ENCODE results near the gene GADD45G.

Gene GADD45G

DNA sequence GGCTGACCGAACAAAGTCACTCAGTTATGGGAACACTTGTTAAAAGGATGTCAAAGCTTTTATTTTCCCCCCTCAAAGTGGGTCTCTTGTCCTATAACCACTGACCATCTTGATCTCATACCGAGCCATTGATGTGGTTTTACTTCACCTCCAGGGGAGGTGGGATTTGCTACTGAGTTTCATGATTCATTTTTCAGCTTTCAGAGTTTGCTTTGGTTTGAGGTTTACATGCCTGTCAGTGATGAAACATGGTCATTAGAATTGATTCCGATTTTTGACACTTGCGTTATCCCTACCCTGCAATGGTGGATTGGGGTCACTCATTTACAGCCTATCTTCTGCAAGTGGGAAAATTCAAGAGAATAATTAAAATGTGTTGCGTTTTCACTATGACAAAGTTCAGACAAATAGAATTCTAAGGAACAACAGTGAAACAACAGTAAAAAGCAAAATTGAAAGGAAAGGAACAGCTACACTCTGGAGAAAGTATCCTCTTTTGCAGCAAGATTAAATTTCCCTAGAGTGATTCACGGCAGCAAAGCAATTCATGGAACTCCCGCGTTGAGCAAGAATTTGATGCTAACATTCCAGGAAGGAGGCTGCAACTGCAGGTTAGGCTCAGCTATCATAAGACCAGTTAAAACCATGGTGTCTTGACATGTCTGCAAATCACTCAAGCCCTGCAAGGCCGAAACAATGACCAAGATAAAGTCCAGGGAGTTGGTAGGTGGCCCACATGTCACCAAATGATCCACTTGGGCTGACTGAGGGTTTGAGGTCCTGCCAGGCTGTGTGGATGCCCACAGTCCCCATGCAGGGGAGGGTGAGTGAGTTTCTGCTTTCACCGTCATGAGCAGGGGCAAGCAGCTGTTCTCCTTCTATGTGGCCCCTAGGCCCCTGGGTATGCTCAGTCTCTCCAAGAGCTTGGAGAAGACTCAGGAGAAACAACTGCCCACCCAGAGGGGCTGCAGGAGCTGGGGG is 9.4 kb downstream of the GADD45G start:
- Histone ChIP-seq H3K4me2 (no peak overlapping the region), H3K27me3 (no peaks in the 10 kb centered on the region), H3K27ac (no peak overlapping the region), H3K36me3 (no peaks in the 10 kb centered on the region), H4K20me1 (no peaks in the 10 kb centered on the region), H3K4me1 (peaks cover 0 to 13% (median 0%) of the 10 kb centered on the region in 10 experiments; a peak in 3 of 20 replicates), H3K4me3 (no peak overlapping the region), H3K9me3 (replicated peaks in 1 of 11) (peaks cover 0 to 18% (median 12%) of the 10 kb centered on the region in 11 experiments; a peak in 14 of 22 replicates), H3K9ac (no peak overlapping the region)
- TF ChIP-seq Cebpa-rat (IDR thresholded peaks at IDR 0.05): no peak

DNA sequence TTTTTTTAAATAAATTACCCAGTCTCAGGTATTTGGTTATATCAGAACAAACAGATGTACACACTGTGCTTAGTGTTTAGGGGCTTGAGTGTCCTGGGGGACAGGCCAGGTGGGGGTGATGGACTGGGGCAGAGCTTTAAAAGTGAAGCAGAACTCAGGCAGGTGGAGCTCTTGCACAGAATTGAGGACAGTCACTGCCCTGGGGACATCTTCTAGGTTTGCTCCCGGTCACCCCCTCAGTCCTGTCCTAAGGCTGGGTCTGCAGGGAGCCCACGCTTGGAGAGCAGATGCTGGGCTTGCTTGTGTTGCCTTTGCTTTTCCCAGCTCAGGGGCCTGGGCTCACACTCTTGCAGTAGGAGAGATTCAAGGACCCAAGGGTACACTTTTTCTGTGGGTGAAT is 10.8 kb downstream of the GADD45G start:
- Histone ChIP-seq H3K36me3 (no peaks in the 10 kb centered on the region), H3K4me3 (no peak overlapping the region)

GRCh38 chr9:89616411-89616810 is 11.6 kb downstream of the GADD45G start:
- Histone ChIP-seq H3K36me3 (no peaks in the 10 kb centered on the region), H4K20me1 (no peaks in the 10 kb centered on the region), H3K27me3 (no peaks in the 10 kb centered on the region), H3K4me3 (no peak overlapping the region), H3K4me2 (no peak overlapping the region), H3K9ac (no peak overlapping the region), H3K27ac (no peak overlapping the region), H3K9me3 (replicated peaks in 1 of 11) (peaks cover 0 to 17% (median 12%) of the 10 kb centered on the region in 11 experiments; a peak in 14 of 22 replicates), H3K4me1 (peaks cover 0 to 31% (median 9%) of the 10 kb centered on the region in 10 experiments; a peak in 12 of 20 replicates)
- no peak for TF ChIP-seq Cebpa-rat (IDR thresholded peaks at IDR 0.05)

More for the DNA sequence above, 10.8 kb downstream of the GADD45G start:
- Histone ChIP-seq H3K27ac (no peak overlapping the region), H4K20me1 (no peaks in the 10 kb centered on the region), H3K9me3 (replicated peaks in 1 of 11) (peaks cover 0 to 18% (median 12%) of the 10 kb centered on the region in 11 experiments; a peak in 14 of 22 replicates), H3K4me2 (no peak overlapping the region), H3K9ac (no peak overlapping the region), H3K27me3 (no peaks in the 10 kb centered on the region), H3K4me1 (peaks cover 0 to 26% (median 9%) of the 10 kb centered on the region in 10 experiments; a peak in 10 of 20 replicates)
- no peak for TF ChIP-seq Cebpa-rat (IDR thresholded peaks at IDR 0.05)

GRCh38 chr9:89617978-89618377 is 13.2 kb downstream of the GADD45G start:
- peaks cover 7 to 47% (median 24%) of the 10 kb centered on the region in 10 experiments; a peak in 19 of 20 replicates for H3K4me1 ChIP-seq
- H3K27ac ChIP-seq: no peak overlapping the region
- no peak for TF ChIP-seq Cebpa-rat (IDR thresholded peaks at IDR 0.05)
- no peak overlapping the region for H3K9ac ChIP-seq
- H3K9me3 ChIP-seq (replicated peaks in 1 of 11): peaks cover 0 to 2% (median 0%) of the 10 kb centered on the region in 11 experiments; a peak in 4 of 22 replicates
- H3K4me3 ChIP-seq: no peak overlapping the region
- 0 out of 22 replicates have a peak overlapping the region, but pooled peaks of 2 of the 11 experiments have one; percentile 2 to 8 for H3K4me2 ChIP-seq
- H4K20me1 ChIP-seq: no peaks in the 10 kb centered on the region; a peak in 1 of 22 replicates
- peaks cover 0 to under 1% (median 0%) of the 10 kb centered on the region in 11 experiments; a peak in 1 of 22 replicates for H3K27me3 ChIP-seq
- no peaks in the 10 kb centered on the region for H3K36me3 ChIP-seq

- H3K4me3 ChIP-seq: no peak overlapping the region
- no peaks in the 10 kb centered on the region for H3K9me3 ChIP-seq (replicated peaks in 1 of 11)
These were observed 14.2 kb downstream of the GADD45G start for GRCh38 chr9:89619019-89619418.

GRCh38 chr9:89619424-89620138 is 14.8 kb downstream of the GADD45G start:
- TF ChIP-seq Cebpa-rat (IDR thresholded peaks at IDR 0.05): no peak
- Histone ChIP-seq H3K27me3 (peaks cover 0 to 14% (median 12%) of the 10 kb centered on the region in 11 experiments; a peak in 14 of 22 replicates), H3K4me1 (peaks cover 13 to 61% (median 39%) of the 10 kb centered on the region in 10 experiments; a peak in 19 of 20 replicates), H3K36me3 (no peaks in the 10 kb centered on the region), H3K4me2 (peak overlapping the region in 6 of 11 experiments; percentile 4 to 55 (median 44); a peak in 11 of 22 replicates), H3K27ac (no peak overlapping the region), H3K4me3 (no peak overlapping the region), H3K9ac (no peak overlapping the region), H4K20me1 (no peaks in the 10 kb centered on the region; a peak in 1 of 22 replicates), H3K9me3 (replicated peaks in 1 of 11) (no peaks in the 10 kb centered on the region)

More at GRCh38 chr9:89619019-89619418, 14.2 kb downstream of the GADD45G start:
- H3K27me3 ChIP-seq: peaks cover 0 to 10% (median 7%) of the 10 kb centered on the region in 11 experiments; a peak in 14 of 22 replicates
- no peaks in the 10 kb centered on the region; a peak in 1 of 22 replicates for H4K20me1 ChIP-seq
- no peak overlapping the region for H3K4me2 ChIP-seq
- H3K36me3 ChIP-seq: no peaks in the 10 kb centered on the region
- H3K27ac ChIP-seq: no peak overlapping the region
- H3K9ac ChIP-seq: no peak overlapping the region
- H3K4me1 ChIP-seq: peaks cover 13 to 56% (median 34%) of the 10 kb centered on the region in 10 experiments; a peak in 19 of 20 replicates
- no peak for TF ChIP-seq Cebpa-rat (IDR thresholded peaks at IDR 0.05)

GRCh38 chr9:89621031-89621430 is 16.2 kb downstream of the GADD45G start:
- H3K27ac ChIP-seq: no peak overlapping the region
- H3K27me3 ChIP-seq: peaks cover 0 to 16% (median 14%) of the 10 kb centered on the region in 11 experiments; a peak in 14 of 22 replicates
- H3K4me2 ChIP-seq: 0 out of 22 replicates have a peak overlapping the region, but pooled peaks of 2 of the 11 experiments have one; percentile 1 to 41
- no peak overlapping the region for H3K4me3 ChIP-seq
- no peaks in the 10 kb centered on the region; a peak in 1 of 22 replicates for H4K20me1 ChIP-seq
- no peak for TF ChIP-seq Cebpa-rat (IDR thresholded peaks at IDR 0.05)
- H3K9me3 ChIP-seq (replicated peaks in 1 of 11): no peaks in the 10 kb centered on the region
- H3K36me3 ChIP-seq: no peaks in the 10 kb centered on the region
- H3K9ac ChIP-seq: no peak overlapping the region
- H3K4me1 ChIP-seq: peaks cover 13 to 62% (median 40%) of the 10 kb centered on the region in 10 experiments; a peak in 19 of 20 replicates

- Histone ChIP-seq H3K27me3 (peaks cover 0 to 16% (median 14%) of the 10 kb centered on the region in 11 experiments; a peak in 14 of 22 replicates), H3K4me3 (no peak overlapping the region), H3K4me2 (peak overlapping the region in 10 of 11 experiments; percentile 16 to 73 (median 60); a peak in 18 of 22 replicates), H3K9ac (no peak overlapping the region), H4K20me1 (no peaks in the 10 kb centered on the region; a peak in 1 of 22 replicates), H3K9me3 (replicated peaks in 1 of 11) (no peaks in the 10 kb centered on the region), H3K4me1 (peaks cover 13 to 62% (median 40%) of the 10 kb centered on the region in 10 experiments; a peak in 19 of 20 replicates), H3K27ac (no peak overlapping the region), H3K36me3 (no peaks in the 10 kb centered on the region)
- no peak for TF ChIP-seq Cebpa-rat (IDR thresholded peaks at IDR 0.05)
These were observed 16.9 kb downstream of the GADD45G start for GRCh38 chr9:89621676-89622075.
